Naive thymus-derived CD4-positive, alpha-beta T cell (primary cell): Measurements from ENCODE around the gene TMEM266. TPM values are rescaled to one million over a fixed set of nuclear protein-coding genes. Genes with fewer than 3 reads are reported as not detected.

ENCODE experiments used
- ATAC-seq: fragments of 150-1000 bp; cut with Tn5 transposase; 2 replicates; pipeline ENCODE4 v1.10.0; 2021; ENCODE audit warnings: mild to moderate bottlenecking, moderate library complexity
- CTCF ChIA-PET: fragments of 350-600 bp; sonication (Branson Sonifier 250); formaldehyde crosslinking; loops from one replicate; lab custom pipeline; 2021; ENCODE audit warnings: antibody characterized with exemption; lab: Charles Lee
- POLR2A ChIA-PET: fragments of 350-600 bp; sonication (Branson Sonifier 250); formaldehyde crosslinking; loops from one replicate; lab custom pipeline; 2021; ENCODE audit warnings: antibody characterized with exemption, inconsistent platforms; lab: Charles Lee
- DNase-seq, 9 donors: peaks; one replicate each; pipeline versions ENCODE4 v3.0.0 to v3.0.0-alpha.2; 2020 to 2022; ENCODE audit warnings: mixed read lengths in 1 of 9
- H3K27ac ChIP-seq: one replicate; pipeline ENCODE4 v1.7.0; 2013; ENCODE audit warnings: mild to moderate bottlenecking, low read depth, low read length, moderate library complexity
- H3K27me3 ChIP-seq, 2 donors: one replicate each; pipeline ENCODE4 v1.7.0; 2013; ENCODE audit warnings: low read length in 2 of 2, mild to moderate bottlenecking in 2 of 2, moderate library complexity in 2 of 2; ENCODE audit not compliant: control insufficient read depth in 2 of 2, insufficient read depth in 2 of 2
- H3K36me3 ChIP-seq, 3 experiments: 1 replicate in 2 of 3; 2 replicates in 1 of 3; pipeline ENCODE4 v1.7.0; 2013; ENCODE audit warnings: low read length in 3 of 3, mild to moderate bottlenecking in 3 of 3, moderate library complexity in 1 of 3; ENCODE audit not compliant: insufficient read depth in 3 of 3, control insufficient read depth in 2 of 3
- H3K4me1 ChIP-seq, 2 donors: one replicate each; pipeline ENCODE4 v1.7.0; 2013; ENCODE audit warnings: low read length in 2 of 2, mild to moderate bottlenecking in 2 of 2, moderate library complexity in 1 of 2; ENCODE audit not compliant: control insufficient read depth in 2 of 2, insufficient read depth in 2 of 2
- H3K4me3 ChIP-seq: 2 replicates; pipeline ENCODE4 v1.7.0; 2013; ENCODE audit warnings: mild to moderate bottlenecking, low read length
- H3K9me3 ChIP-seq, 3 experiments: 1 replicate in 2 of 3; 2 replicates in 1 of 3; pipeline ENCODE4 v1.7.0; 2013; ENCODE audit warnings: low read length in 3 of 3; ENCODE audit not compliant: control insufficient read depth in 2 of 3
- H3K27ac Mint-ChIP-seq, 9 donors: one replicate each; pipeline ENCODE4 v1.8.0; 2020 to 2022; ENCODE audit warnings: mixed read lengths in 9 of 9, mild to moderate bottlenecking in 8 of 9, moderate library complexity in 5 of 9, inconsistent platforms in 2 of 9
- H3K27me3 Mint-ChIP-seq, 5 donors: one replicate each; pipeline ENCODE4 v1.8.0; 2021 to 2022; ENCODE audit warnings: mixed read lengths in 5 of 5, mild to moderate bottlenecking in 1 of 5
- H3K36me3 Mint-ChIP-seq, 5 donors: one replicate each; pipeline ENCODE4 v1.8.0; 2020 to 2022; ENCODE audit warnings: mixed read lengths in 5 of 5, mild to moderate bottlenecking in 3 of 5, inconsistent platforms in 1 of 5
- H3K4me1 Mint-ChIP-seq, 7 donors: one replicate each; pipeline ENCODE4 v1.8.0; 2020 to 2022; ENCODE audit warnings: mixed read lengths in 7 of 7, mild to moderate bottlenecking in 3 of 7, inconsistent platforms in 1 of 7
- H3K4me3 Mint-ChIP-seq, 10 donors: one replicate each; pipeline ENCODE4 v1.8.0; 2020 to 2022; ENCODE audit warnings: mild to moderate bottlenecking in 10 of 10, mixed read lengths in 10 of 10, moderate library complexity in 6 of 10, inconsistent platforms in 2 of 10
- H3K9me3 Mint-ChIP-seq, 11 donors: one replicate each; pipeline ENCODE4 v1.8.0; 2020 to 2022; ENCODE audit warnings: mixed read lengths in 11 of 11, mild to moderate bottlenecking in 4 of 11, inconsistent platforms in 1 of 11, moderate library complexity in 1 of 11
- intact Hi-C, 2 donors: fragments of 100-400 bp; cut with micrococcal nuclease; formaldehyde crosslinking; loops; one replicate each; pipeline ENCODE4 v1.15.1; 2023
- polyA plus RNA-seq, 2 donors: library from polyadenylated mRNA; unstranded; fragments of 300-500 nt; fragmentation: Illumina TruSeq; gene quantifications; one replicate each; pipeline ENCODE4 v1.2.3, GENCODE V29; 2021
- total RNA-seq, 6 experiments: library from RNA in 5 of 6; stranded (reverse) in 5 of 6; gene quantifications; 1 replicate in 5 of 6; 2 replicates in 1 of 6; pipeline ENCODE4 v1.2.3 and lab custom pipeline; 2021 to 2026

The TMEM266 gene
- total and polyA plus RNA-seq, 7 experiments from 2014 or later = not detected

DNA sequence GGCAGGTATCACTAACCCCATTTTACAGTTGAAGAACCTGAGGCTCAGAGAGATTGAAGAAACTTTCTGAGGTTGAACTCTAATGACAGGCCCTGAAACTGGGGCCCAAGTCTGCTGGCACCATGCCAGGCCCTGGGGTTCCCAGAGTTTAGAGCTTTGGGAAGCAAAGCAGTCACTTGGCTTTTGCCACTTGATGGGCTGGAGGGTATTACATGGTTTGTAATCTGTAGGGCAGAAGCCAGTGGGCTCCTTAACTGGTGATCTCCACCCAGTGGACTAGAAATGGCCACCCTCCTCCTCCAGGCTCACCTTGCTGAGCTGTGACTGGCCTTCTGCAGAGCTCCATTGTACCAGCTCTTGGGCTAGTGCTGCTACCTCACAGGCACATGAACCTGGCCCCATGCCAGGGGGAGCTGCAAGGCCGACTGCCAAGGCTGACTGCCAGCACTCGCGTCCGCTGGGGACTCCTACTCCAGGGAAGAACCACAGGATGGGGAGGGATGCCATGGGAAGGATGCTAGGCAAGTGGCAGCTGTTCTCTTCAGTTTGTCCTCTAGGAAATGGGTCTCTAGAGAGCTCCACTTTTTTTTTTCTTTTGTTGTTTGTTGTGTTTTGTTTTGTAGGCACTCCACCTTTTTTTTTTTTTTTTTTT lies 146.7 kb downstream of the TMEM266 start:
- peaks cover 0 to 34% (median 0%) of the 10 kb centered on the region in 3 experiments for H3K36me3 ChIP-seq
- no peaks in the 10 kb centered on the region for H3K9me3 ChIP-seq
- Mint-ChIP-seq H3K27ac (no peak overlapping the region), H3K36me3 (peaks cover 0 to 26% (median 0%) of the 10 kb centered on the region in 5 donors), H3K4me1 (peaks cover 0 to 4% (median 0%) of the 10 kb centered on the region in 7 donors), H3K4me3 (no peak overlapping the region), H3K27me3 (no peaks in the 10 kb centered on the region), H3K9me3 (no peaks in the 10 kb centered on the region)
- POLR2A ChIA-PET = no interaction called here
- ATAC-seq (no peak), DNase-seq (no peak)
- no peak overlapping the region for H3K27ac ChIP-seq
- no peaks in the 10 kb centered on the region for H3K27me3 ChIP-seq
- no peak overlapping the region for H3K4me3 ChIP-seq
- CTCF ChIA-PET = no interaction called here
- no peaks in the 10 kb centered on the region for H3K4me1 ChIP-seq
- intact Hi-C loops = no loop called here

DNA sequence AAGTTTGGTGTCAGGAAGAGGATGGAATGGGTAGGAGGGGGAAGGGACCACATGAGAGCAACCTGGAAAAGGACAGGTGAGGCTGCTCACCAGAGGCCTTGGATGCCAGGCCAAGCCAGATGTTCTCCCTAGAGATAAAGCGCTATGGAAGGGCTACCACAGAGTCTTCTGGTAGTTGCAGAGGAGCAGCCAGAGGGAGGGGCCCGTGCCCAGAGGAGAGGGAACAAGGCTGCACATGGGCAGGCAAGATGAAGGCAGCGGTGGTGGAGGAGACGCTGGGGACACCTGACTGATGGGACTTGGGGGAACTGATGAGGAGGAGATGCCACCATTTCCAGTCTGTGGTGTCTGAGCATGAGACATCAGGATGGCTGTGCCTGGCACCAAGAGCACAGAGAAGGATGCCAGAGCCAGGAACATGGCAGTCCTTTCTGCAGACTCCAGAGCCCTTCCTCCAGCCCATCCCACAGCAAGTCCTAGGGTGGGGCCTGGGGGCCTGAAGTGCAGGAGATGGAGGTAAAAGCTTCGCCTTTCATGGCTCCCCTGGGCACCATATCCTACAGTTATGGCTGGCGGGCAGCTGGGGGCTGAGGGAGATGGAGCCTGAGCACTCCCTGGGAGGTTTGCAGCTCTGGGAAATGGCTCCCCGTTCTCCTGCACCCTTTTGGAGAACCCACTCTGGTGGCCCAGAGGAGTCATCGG lies 148.4 kb downstream of the TMEM266 start:
- ATAC-seq (no peak), DNase-seq (no peak)
- ChIA-PET CTCF (no interaction called here), POLR2A (no interaction called here)
- Mint-ChIP-seq H3K36me3 (peaks cover 0 to 42% (median under 1%) of the 10 kb centered on the region in 5 donors), H3K27ac (peak overlapping the region in 2 of 9 donors; percentile 7 to 65), H3K27me3 (no peaks in the 10 kb centered on the region), H3K4me3 (no peak overlapping the region), H3K4me1 (peaks cover 0 to 4% (median 0%) of the 10 kb centered on the region in 7 donors), H3K9me3 (no peaks in the 10 kb centered on the region)
- Histone ChIP-seq H3K27me3 (no peaks in the 10 kb centered on the region), H3K36me3 (peaks cover 0 to 51% (median 0%) of the 10 kb centered on the region in 3 experiments), H3K4me3 (no peak overlapping the region), H3K4me1 (no peaks in the 10 kb centered on the region), H3K27ac (no peak overlapping the region), H3K9me3 (no peaks in the 10 kb centered on the region)
- intact Hi-C loops = no loop called here

DNA sequence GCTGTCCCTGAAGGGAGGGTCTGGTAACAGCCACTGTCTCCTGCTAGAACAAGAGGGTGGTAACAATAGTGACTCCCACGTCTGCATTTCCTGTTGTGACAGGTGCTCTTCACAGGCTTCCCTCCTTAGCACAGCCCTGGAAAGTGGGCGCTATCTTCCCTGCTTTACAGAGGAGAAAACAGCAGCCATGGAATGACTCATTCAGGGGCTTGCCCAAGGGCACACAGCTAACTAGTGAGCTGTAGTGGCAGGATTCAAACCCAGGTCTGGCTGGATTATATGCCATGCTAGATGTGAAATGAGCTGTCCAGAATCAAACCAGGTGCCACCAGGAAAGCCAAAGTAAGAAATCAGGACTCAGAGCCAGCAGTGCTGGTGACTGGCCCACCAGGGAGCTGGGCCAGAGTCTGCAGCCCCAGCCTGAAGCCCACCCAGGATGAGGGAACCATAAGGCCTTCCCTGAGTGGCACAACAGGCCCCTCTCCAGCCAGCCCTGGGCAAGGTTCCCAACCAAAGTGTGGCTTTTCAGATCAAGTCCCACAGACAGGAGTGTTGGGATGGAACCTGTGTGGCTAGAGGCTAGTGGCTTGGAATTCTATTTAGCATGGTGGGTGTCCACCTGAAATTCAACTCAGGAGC lies 149.1 kb downstream of the TMEM266 start:
- H3K27me3 Mint-ChIP-seq = no peaks in the 10 kb centered on the region
- peaks cover 0 to 58% (median 0%) of the 10 kb centered on the region in 3 experiments for H3K36me3 ChIP-seq
- H3K27me3 ChIP-seq = no peaks in the 10 kb centered on the region
- H3K9me3 Mint-ChIP-seq = no peaks in the 10 kb centered on the region
- H3K4me3 Mint-ChIP-seq = no peak overlapping the region
- ChIA-PET POLR2A (no interaction called here), CTCF (no interaction called here)
- no peak overlapping the region for H3K27ac Mint-ChIP-seq
- no peaks in the 10 kb centered on the region for H3K4me1 ChIP-seq
- ATAC-seq (no peak), DNase-seq (no peak)
- H3K9me3 ChIP-seq = no peaks in the 10 kb centered on the region
- H3K4me1 Mint-ChIP-seq = peaks cover 0 to 4% (median 0%) of the 10 kb centered on the region in 7 donors
- intact Hi-C loops = no loop called here
- peaks cover 0 to 46% (median 4%) of the 10 kb centered on the region in 5 donors for H3K36me3 Mint-ChIP-seq
- H3K4me3 ChIP-seq = no peak overlapping the region
- H3K27ac ChIP-seq = no peak overlapping the region

DNA sequence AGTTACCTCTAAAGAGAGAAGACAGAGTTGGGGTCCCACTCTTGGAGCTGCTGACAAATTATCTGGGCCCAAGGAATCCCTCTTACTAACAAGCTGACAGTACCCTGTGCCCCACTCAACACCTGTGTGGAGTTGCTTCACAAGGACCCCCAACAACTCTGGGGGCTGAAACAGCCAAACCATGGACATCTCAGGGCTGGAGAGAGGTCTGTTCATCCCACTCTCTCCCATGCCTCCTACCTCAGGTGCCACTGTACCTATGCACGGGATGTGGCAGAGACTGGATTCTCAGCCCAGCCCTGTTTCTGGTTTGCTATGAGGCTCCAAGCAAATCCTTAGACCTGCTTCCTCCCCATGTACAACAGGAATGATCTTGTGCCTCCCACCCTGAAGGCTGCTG lies 149.7 kb downstream of the TMEM266 start:
- DNase-seq (no peak), ATAC-seq (no peak)
- H3K4me1 Mint-ChIP-seq = peaks cover 0 to 4% (median 0%) of the 10 kb centered on the region in 7 donors
- no peaks in the 10 kb centered on the region for H3K27me3 Mint-ChIP-seq
- Histone ChIP-seq H3K36me3 (peaks cover 0 to 64% (median 0%) of the 10 kb centered on the region in 3 experiments), H3K27ac (no peak overlapping the region), H3K9me3 (no peaks in the 10 kb centered on the region), H3K4me3 (no peak overlapping the region), H3K4me1 (no peaks in the 10 kb centered on the region), H3K27me3 (no peaks in the 10 kb centered on the region)
- peak overlapping the region in 2 of 9 donors; percentile 28 to 62 for H3K27ac Mint-ChIP-seq
- intact Hi-C loops = no loop called here
- no peaks in the 10 kb centered on the region for H3K9me3 Mint-ChIP-seq
- POLR2A ChIA-PET = no interaction called here
- H3K36me3 Mint-ChIP-seq = peaks cover 0 to 51% (median 4%) of the 10 kb centered on the region in 5 donors
- CTCF ChIA-PET = no interaction called here
- no peak overlapping the region for H3K4me3 Mint-ChIP-seq

DNA sequence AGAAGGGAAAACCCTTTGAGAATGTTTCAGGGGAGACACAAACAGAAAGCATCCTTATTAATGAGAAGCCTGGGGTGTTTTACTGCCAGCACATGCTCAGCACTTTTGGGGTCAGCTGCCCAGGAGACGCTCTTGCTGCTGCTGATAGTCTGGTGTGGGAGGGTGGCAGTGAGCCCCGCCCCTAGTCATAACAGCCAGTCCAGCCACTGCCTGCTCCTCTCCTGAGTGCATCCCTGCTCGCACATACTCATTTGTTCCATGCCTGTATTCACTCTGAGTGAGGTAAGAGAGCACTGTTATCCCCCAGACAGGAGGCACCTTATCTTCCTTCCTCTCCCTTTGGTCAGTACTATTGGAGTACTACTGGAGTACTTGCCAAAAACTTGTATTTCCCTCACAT lies 150.2 kb downstream of the TMEM266 start:
- Histone ChIP-seq H3K27ac (no peak overlapping the region), H3K9me3 (no peaks in the 10 kb centered on the region), H3K4me1 (no peaks in the 10 kb centered on the region), H3K36me3 (peaks cover 0 to 68% (median 3%) of the 10 kb centered on the region in 3 experiments), H3K27me3 (no peaks in the 10 kb centered on the region), H3K4me3 (no peak overlapping the region)
- intact Hi-C loops = no loop called here
- H3K27me3 Mint-ChIP-seq = no peaks in the 10 kb centered on the region
- ChIA-PET CTCF (no interaction called here), POLR2A (no interaction called here)
- peak overlapping the region in 2 of 9 donors; percentile 28 to 62 for H3K27ac Mint-ChIP-seq
- H3K4me3 Mint-ChIP-seq = no peak overlapping the region
- peaks cover 0 to 55% (median 4%) of the 10 kb centered on the region in 5 donors for H3K36me3 Mint-ChIP-seq
- H3K4me1 Mint-ChIP-seq = peaks cover 0 to 4% (median 0%) of the 10 kb centered on the region in 7 donors
- ATAC-seq (no peak), DNase-seq (no peak)
- no peaks in the 10 kb centered on the region for H3K9me3 Mint-ChIP-seq

DNA sequence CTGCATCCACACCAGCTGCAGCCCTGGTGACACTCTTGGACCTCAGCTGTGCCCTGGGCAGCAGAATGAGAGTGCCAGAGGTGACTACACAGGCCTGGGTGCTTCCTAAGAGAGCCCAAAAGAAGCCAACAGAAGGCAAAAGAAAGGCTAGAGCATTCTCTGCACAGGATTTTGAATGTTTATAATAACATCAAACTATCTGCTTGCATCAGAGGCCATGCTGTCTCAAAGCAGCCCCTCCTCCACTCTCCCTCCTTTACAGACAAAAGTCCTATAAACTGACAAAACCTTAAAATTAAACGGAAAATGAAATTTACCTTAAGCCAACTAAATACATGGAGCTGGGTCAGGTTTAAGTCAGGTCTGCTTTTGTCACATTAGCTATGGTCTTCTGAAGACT lies 155.8 kb downstream of the TMEM266 start:
- no peaks in the 10 kb centered on the region for H3K4me1 ChIP-seq
- H3K9me3 ChIP-seq = no peaks in the 10 kb centered on the region
- no peak overlapping the region for H3K27ac ChIP-seq
- peaks cover 0 to 9% (median 4%) of the 10 kb centered on the region in 7 donors for H3K4me1 Mint-ChIP-seq
- ChIA-PET POLR2A (no interaction called here), CTCF (no interaction called here)
- H3K36me3 Mint-ChIP-seq = peaks cover 9 to 70% (median 21%) of the 10 kb centered on the region in 5 donors
- no peak overlapping the region for H3K4me3 ChIP-seq
- no peak overlapping the region for H3K27ac Mint-ChIP-seq
- DNase-seq = no peak
- H3K27me3 ChIP-seq = no peaks in the 10 kb centered on the region
- H3K9me3 Mint-ChIP-seq = no peaks in the 10 kb centered on the region
- H3K4me3 Mint-ChIP-seq = no peak overlapping the region
- no peaks in the 10 kb centered on the region for H3K27me3 Mint-ChIP-seq
- ATAC-seq = no peak
- intact Hi-C loops = no loop called here
- peaks cover 4 to 56% (median 4%) of the 10 kb centered on the region in 3 experiments for H3K36me3 ChIP-seq
